SU-DHL-6 (cell line): ENCODE results near the gene PDIA5.

Experiments
- H2AFZ ChIP-seq: fragments of 200-600 bp; sonication (generic); 2 replicates; pipeline ENCODE4 v1.6.1; 2014; ENCODE audit warnings: low read depth, mild to moderate bottlenecking, moderate library complexity, mixed read lengths, antibody characterized with exemption, low read length; ENCODE audit not compliant: severe bottlenecking
- H3F3A ChIP-seq: fragments of 200-600 bp; shearing (Covaris generic); 2 replicates; pipeline ENCODE4 v1.6.0; 2016; ENCODE audit warnings: antibody characterized with exemption, mild to moderate bottlenecking; ENCODE audit not compliant: insufficient read depth
- H3K27ac ChIP-seq: fragments of 200-600 bp; sonication (generic); 2 replicates; pipeline ENCODE4 v1.5.1; 2016; ENCODE audit warnings: low read depth, mild to moderate bottlenecking, low read length, moderate library complexity, mixed read lengths
- H3K27me3 ChIP-seq: fragments of 200-600 bp; sonication (generic), shearing (Covaris generic); 2 replicates; pipeline ENCODE4 v1.6.0; 2014; ENCODE audit warnings: mild to moderate bottlenecking, low read length
- H3K36me3 ChIP-seq: fragments of 200-600 bp; sonication (generic); 2 replicates; pipeline ENCODE4 v1.6.1; 2014; ENCODE audit warnings: mild to moderate bottlenecking, low read length, mixed read lengths
- H3K4me2 ChIP-seq: fragments of 300-600, 200-600 bp; shearing (Covaris generic), sonication (generic); 2 replicates; pipeline ENCODE4 v1.6.0; 2014; ENCODE audit warnings: low read length, low read depth, mild to moderate bottlenecking; ENCODE audit not compliant: poor library complexity, severe bottlenecking
- H3K4me3 ChIP-seq: fragments of 200-600 bp; sonication (generic); 2 replicates; pipeline ENCODE4 v1.5.1; 2014; ENCODE audit warnings: antibody characterized with exemption, low read length, mild to moderate bottlenecking, mixed read lengths; ENCODE audit not compliant: insufficient read depth, poor library complexity, severe bottlenecking
- H3K79me2 ChIP-seq: fragments of 200-600 bp; sonication (generic); 2 replicates; pipeline ENCODE4 v1.6.1; 2014; ENCODE audit warnings: mild to moderate bottlenecking, low read length, moderate library complexity; ENCODE audit not compliant: insufficient read depth
- H3K9ac ChIP-seq: fragments of 200-600 bp; sonication (generic); 2 replicates; pipeline ENCODE4 v1.7.0; 2014; ENCODE audit warnings: mild to moderate bottlenecking, low read length
- H3K9me2 ChIP-seq: fragments of 200-600 bp; sonication (generic); replicated peaks from 2 replicates; pipeline ENCODE4 v1.6.1; 2014; ENCODE audit warnings: low read length; ENCODE audit not compliant: insufficient read depth
- H3K9me3 ChIP-seq: fragments of 200-600 bp; sonication (generic); 2 replicates; pipeline ENCODE4 v1.6.1; 2014; ENCODE audit warnings: low read length, mixed read lengths; ENCODE audit not compliant: insufficient read depth
- H4K20me1 ChIP-seq: fragments of 200-600 bp; sonication (generic); 2 replicates; pipeline ENCODE4 v1.6.1; 2014; ENCODE audit warnings: low read depth, mild to moderate bottlenecking, antibody characterized with exemption, low read length, moderate library complexity, mixed read lengths
- CTCF ChIP-seq: fragments of 200-600 bp; sonication (generic); IDR thresholded peaks from one replicate; pipeline ENCODE4 v1.5.1; 2017; ENCODE audit warnings: antibody characterized with exemption, mild to moderate bottlenecking, low read length, moderate library complexity; ENCODE audit not compliant: insufficient read depth, poor library complexity, severe bottlenecking
- EZH2phosphoT487 ChIP-seq: fragments of 200-600 bp; sonication (generic), shearing (Covaris generic); conservative IDR thresholded peaks from 2 replicates; pipeline ENCODE4 v1.6.1; 2018; ENCODE audit warnings: mild to moderate bottlenecking, antibody characterized with exemption, low read length, moderate library complexity, mixed read lengths

The PDIA5 gene

GRCh38 chr3:123066896-123067688 lies at the start of gene PDIA5:
Gene PDIA5, plus strand, starts transcription at chr3:123067025. Its CDS starts 140 bp downstream, at chr3:123067165.
- Histone ChIP-seq H3K4me3 (peak within 1 kb of the TSS; percentile 78), H3K9me2 (no peaks in the 10 kb centered on the region), H4K20me1 (peaks cover 3% of the 10 kb centered on the region; the same call in 1 of the 2 replicates), H3K27ac (no peak within 1 kb of the TSS), H3K9me3 (no peaks in the 10 kb centered on the region), H3F3A (no peaks in the 10 kb centered on the region), H3K9ac (peak within 1 kb of the TSS; percentile 77), H2AFZ (peak within 1 kb of the TSS; percentile 49), H3K36me3 (no peaks in the 10 kb centered on the region), H3K27me3 (no peaks in the 10 kb centered on the region), H3K79me2 (peaks cover 32% of the 10 kb centered on the region), H3K4me2 (peak within 1 kb of the TSS; percentile 73)
- TF ChIP-seq EZH2phosphoT487 (no peak), CTCF (no peak)

GRCh38 chr3:123018683-123019082 lies 48.1 kb upstream of the PDIA5 start:
- Histone ChIP-seq H4K20me1 (no peaks in the 10 kb centered on the region), H3K36me3 (no peaks in the 10 kb centered on the region), H3K9me3 (no peaks in the 10 kb centered on the region), H3K79me2 (no peaks in the 10 kb centered on the region), H3K4me3 (no peak overlapping the region), H3K27ac (no peak overlapping the region), H3K9ac (no peak overlapping the region), H3K27me3 (no peaks in the 10 kb centered on the region), H3K9me2 (no peaks in the 10 kb centered on the region), H3K4me2 (no peak overlapping the region), H2AFZ (no peak overlapping the region), H3F3A (no peaks in the 10 kb centered on the region)
- TF ChIP-seq CTCF, result no peak
- TF ChIP-seq EZH2phosphoT487, result no peak

GRCh38 chr3:123019161-123019560 lies 47.7 kb upstream of the PDIA5 start:
- Histone ChIP-seq H3K36me3 (no peaks in the 10 kb centered on the region), H3K9me3 (no peaks in the 10 kb centered on the region), H3K79me2 (no peaks in the 10 kb centered on the region), H3K4me2 (no peak overlapping the region), H3K9me2 (no peaks in the 10 kb centered on the region), H3K27me3 (no peaks in the 10 kb centered on the region), H4K20me1 (no peaks in the 10 kb centered on the region), H3K9ac (no peak overlapping the region), H3K27ac (no peak overlapping the region), H2AFZ (no peak overlapping the region), H3K4me3 (no peak overlapping the region), H3F3A (no peaks in the 10 kb centered on the region)
- TF ChIP-seq EZH2phosphoT487 (no peak), CTCF (no peak)
